ENCODE data around the gene ANO7. TPM values are rescaled to one million over a fixed set of nuclear protein-coding genes. Genes with fewer than 3 reads are reported as not detected.

Gene ANO7
- total and polyA plus RNA-seq, 2 of the 8 experiments (the other 6 are each of a cell fraction or from before 2014, with no cell fraction given), result 3.2 to 6.9 TPM

GRCh38 chr2:241140445-241140840 lies 48.0 kb upstream of the ANO7 start:
- Histone ChIP-seq H3K27ac (ENCODE audit: low read depth, low read length) (no peak overlapping the region), H3K27me3 (replicated peaks in 1 of 4; ENCODE audit: control insufficient read depth in 3 of 4, extremely low read depth in 1 of 4, insufficient read depth in 3 of 4, low read length in 3 of 4) (no peaks in the 10 kb centered on the region; a peak in 1 of 7 replicates), H2BK15ac (ENCODE audit: low read length) (no peak overlapping the region), H3K9ac (replicated peaks in 1 of 4; ENCODE audit: extremely low read depth in 1 of 4, low read depth in 3 of 4, low read length in 3 of 4) (no peak overlapping the region), H2AK5ac (ENCODE audit: low read depth, low read length) (no peak overlapping the region), H3K23ac (ENCODE audit: insufficient read length) (no peak overlapping the region), H3K79me1 (ENCODE audit: low read depth, low read length) (peaks cover 8% of the 10 kb centered on the region), H4K8ac (ENCODE audit: extremely low read depth, insufficient read depth, low read length) (peak overlapping the region; percentile 25; the same call in 1 of the 2 replicates), H4K5ac (ENCODE audit: insufficient read length, low read depth, low read length) (no peak overlapping the region), H4K20me1 (replicated peaks in 1 of 2; ENCODE audit: control insufficient read depth in 1 of 2, insufficient read depth in 2 of 2, low read length in 2 of 2) (peaks cover 0 to 19% of the 10 kb centered on the region in 2 experiments), H3K4ac (replicated peaks; ENCODE audit: insufficient read length, low read depth, low read length) (no peak overlapping the region), H2BK20ac (ENCODE audit: low read length) (no peak overlapping the region), H3K4me1 (replicated peaks in 1 of 4; ENCODE audit: control insufficient read depth in 3 of 4, insufficient read depth in 4 of 4, low read length in 3 of 4) (no peaks in the 10 kb centered on the region), H2AFZ (ENCODE audit: low read length) (no peak overlapping the region), H2BK5ac (ENCODE audit: low read depth, low read length) (no peak overlapping the region), H3K9me3 (ENCODE audit: insufficient read depth in 2 of 2, low read depth in 1 of 2, low read length in 1 of 2) (no peaks in the 10 kb centered on the region), H3K79me2 (ENCODE audit: control insufficient read depth in 1 of 2, insufficient read depth in 2 of 2, low read length in 2 of 2) (peaks cover 4 to 9% of the 10 kb centered on the region in 2 experiments; a peak in 2 of 4 replicates), H3K56ac (replicated peaks; ENCODE audit: insufficient read length, low read depth, low read length) (no peak overlapping the region), H3K18ac (ENCODE audit: extremely low read depth, low read length) (no peak overlapping the region), H3K14ac (ENCODE audit: insufficient read length) (no peak overlapping the region), H2BK12ac (ENCODE audit: low read depth, low read length) (no peak overlapping the region), H3K36me3 (ENCODE audit: control insufficient read depth in 2 of 4, insufficient read depth in 4 of 4, low read length in 3 of 4) (peaks cover 6 to 28% (median 16%) of the 10 kb centered on the region in 4 experiments; a peak in 7 of 8 replicates), H4K91ac (replicated peaks; ENCODE audit: insufficient read length, low read length) (no peak overlapping the region), H3K4me2 (ENCODE audit: insufficient read depth in 1 of 2, low read depth in 2 of 2, low read length in 2 of 2) (no peak overlapping the region), H2BK120ac (replicated peaks; ENCODE audit: low read depth, low read length) (no peak overlapping the region), H3K23me2 (ENCODE audit: low read depth, low read length) (0 out of 2 replicates have a peak, but pooled peaks cover 3% of the 10 kb centered on the region), H3K4me3 (ENCODE audit: extremely low read depth in 1 of 4, insufficient read depth in 2 of 4, low read depth in 3 of 4, low read length in 4 of 4) (no peak overlapping the region)
- no peak for FAIRE-seq
- no peak for DNase-seq (ENCODE audit: low read depth in 1 of 2, low spot score in 2 of 2)
- ChIA-PET CTCF (ENCODE audit: partially characterized antibody) (interaction anchor here (1.5 kb wide), 1 partner anchor 9 kb away, joined by 4 read pairs; the partner anchor contains the start of gene PASK), POLR2A (ENCODE audit: partially characterized antibody) (interaction anchor here (0.6 to 1.1 kb wide), 2 partner anchors 14 to 17 kb away, joined by 3 read pairs; no protein-coding TSS in a partner anchor)
- 91% methylated on average over 10 of the region's 10 CpGs; no CpG with 5 or more reads in 1 of the 2 experiments for WGBS, 2 experiments (ENCODE audit: extremely low coverage in 1 of 2, insufficient coverage in 1 of 2, insufficient read length in 1 of 2, insufficient replicate concordance in 2 of 2, low coverage in 1 of 2, low lambda C conversion rate in 2 of 2, missing lambda C conversion rate in 1 of 2)
- TF ChIP-seq CBX8 (IDR thresholded peaks at IDR 0.05; ENCODE audit: borderline replicate concordance, low read depth, low read length) (no peak), KDM4A (IDR thresholded peaks at IDR 0.05; ENCODE audit: low read depth, low read length, severe bottlenecking) (no peak), KDM5A (IDR thresholded peaks at IDR 0.05; ENCODE audit: low read length) (no peak), TEAD4 (IDR thresholded peaks at IDR 0.05; ENCODE audit: low read depth, low read length) (no peak), EGR1 (IDR thresholded peaks at IDR 0.05; ENCODE audit: borderline replicate concordance, low read depth, low read length) (no peak)
